Activated CD8-positive, alpha-beta T cell treated with anti-CD3 and anti-CD28 coated beads for 36 hours (primary cell): ENCODE results near the gene FAM3D. TPM values are rescaled to one million over a fixed set of nuclear protein-coding genes. Genes with fewer than 3 reads are reported as not detected.

Experiments
- ATAC-seq: fragments of 200-7000 bp; cut with Tn5 transposase; one replicate; pipeline ENCODE4 v1.10.0; 2021; ENCODE audit warnings: mild to moderate bottlenecking, moderate library complexity
- CTCF ChIA-PET: fragments of 350-600 bp; sonication (Branson Sonifier 250); formaldehyde crosslinking; loops from one replicate; lab custom pipeline; 2021; ENCODE audit warnings: antibody characterized with exemption; lab: Charles Lee
- POLR2A ChIA-PET: fragments of 350-600 bp; sonication (Branson Sonifier 250); formaldehyde crosslinking; loops from one replicate; lab custom pipeline; 2021; ENCODE audit warnings: antibody characterized with exemption; lab: Charles Lee
- DNase-seq: peaks from one replicate; pipeline ENCODE4 v3.0.0-alpha.2; 2020
- H3K27ac Mint-ChIP-seq: one replicate; pipeline ENCODE4 v1.8.0; 2021; ENCODE audit warnings: mild to moderate bottlenecking, mixed read lengths
- H3K27me3 Mint-ChIP-seq: one replicate; pipeline ENCODE4 v1.8.0; 2021; ENCODE audit warnings: mixed read lengths
- H3K36me3 Mint-ChIP-seq: one replicate; pipeline ENCODE4 v1.8.0; 2021; ENCODE audit warnings: low read depth, mixed read lengths
- H3K4me1 Mint-ChIP-seq: one replicate; pipeline ENCODE4 v1.8.0; 2021; ENCODE audit warnings: low read depth, mixed read lengths
- H3K4me3 Mint-ChIP-seq: one replicate; pipeline ENCODE4 v1.8.0; 2021; ENCODE audit warnings: mild to moderate bottlenecking, moderate library complexity, mixed read lengths
- H3K9me3 Mint-ChIP-seq: one replicate; pipeline ENCODE4 v1.8.0; 2021; ENCODE audit warnings: mixed read lengths
- intact Hi-C: fragments of 100-400 bp; cut with micrococcal nuclease; formaldehyde crosslinking; loops from one replicate; pipeline ENCODE4 v1.10.0; 2022
- total RNA-seq, 2 experiments: library from RNA; stranded (reverse); gene quantifications; one replicate each; pipeline ENCODE4 v1.2.3, GENCODE V29; 2021
- TF ChIP-seq, protein P1 (sequence below): fragments of 200-600 bp; IDR thresholded peaks from one replicate; pipeline ENCODE4 v1.8.0; 2022; ENCODE audit warnings: antibody characterized with exemption, mild to moderate bottlenecking

Gene FAM3D
- total RNA-seq, 2 experiments from 2014 or later: not detected

DNA sequence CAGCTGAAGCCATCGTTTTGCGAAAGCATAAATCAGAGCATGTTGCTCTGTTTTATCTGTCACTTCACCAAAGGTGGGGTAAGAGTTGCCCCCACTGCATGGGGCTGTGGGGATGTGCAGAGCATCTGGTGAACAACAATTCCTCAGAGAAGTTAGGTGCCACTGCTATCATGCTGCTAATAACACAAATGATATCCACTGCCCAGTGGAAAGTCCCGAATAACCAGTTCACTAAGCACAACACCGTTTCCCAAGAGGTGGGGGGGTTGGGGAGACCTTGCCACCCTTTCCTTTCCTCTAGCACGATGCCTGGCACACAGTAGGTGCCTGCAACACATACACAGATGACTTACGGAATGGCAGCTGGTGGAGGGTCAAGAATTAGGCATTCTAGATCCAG, 38.6 kb downstream of the FAM3D start:
- ChIA-PET POLR2A (no interaction called here), CTCF (interaction anchor here (1.1 to 9.3 kb wide), 2 partner anchors 52 to 59 kb away, joined by 4 to 161 read pairs; no protein-coding TSS in a partner anchor)
- Mint-ChIP-seq H3K27me3 (peaks cover 4% of the 10 kb centered on the region), H3K36me3 (no peaks in the 10 kb centered on the region), H3K9me3 (no peaks in the 10 kb centered on the region), H3K4me3 (no peak overlapping the region), H3K4me1 (no peaks in the 10 kb centered on the region), H3K27ac (no peak overlapping the region)
- TF ChIP-seq, protein P1, sequence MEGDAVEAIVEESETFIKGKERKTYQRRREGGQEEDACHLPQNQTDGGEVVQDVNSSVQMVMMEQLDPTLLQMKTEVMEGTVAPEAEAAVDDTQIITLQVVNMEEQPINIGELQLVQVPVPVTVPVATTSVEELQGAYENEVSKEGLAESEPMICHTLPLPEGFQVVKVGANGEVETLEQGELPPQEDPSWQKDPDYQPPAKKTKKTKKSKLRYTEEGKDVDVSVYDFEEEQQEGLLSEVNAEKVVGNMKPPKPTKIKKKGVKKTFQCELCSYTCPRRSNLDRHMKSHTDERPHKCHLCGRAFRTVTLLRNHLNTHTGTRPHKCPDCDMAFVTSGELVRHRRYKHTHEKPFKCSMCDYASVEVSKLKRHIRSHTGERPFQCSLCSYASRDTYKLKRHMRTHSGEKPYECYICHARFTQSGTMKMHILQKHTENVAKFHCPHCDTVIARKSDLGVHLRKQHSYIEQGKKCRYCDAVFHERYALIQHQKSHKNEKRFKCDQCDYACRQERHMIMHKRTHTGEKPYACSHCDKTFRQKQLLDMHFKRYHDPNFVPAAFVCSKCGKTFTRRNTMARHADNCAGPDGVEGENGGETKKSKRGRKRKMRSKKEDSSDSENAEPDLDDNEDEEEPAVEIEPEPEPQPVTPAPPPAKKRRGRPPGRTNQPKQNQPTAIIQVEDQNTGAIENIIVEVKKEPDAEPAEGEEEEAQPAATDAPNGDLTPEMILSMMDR: no peak
- no peak for DNase-seq
- intact Hi-C loops: no loop called here
- no peak for ATAC-seq

DNA sequence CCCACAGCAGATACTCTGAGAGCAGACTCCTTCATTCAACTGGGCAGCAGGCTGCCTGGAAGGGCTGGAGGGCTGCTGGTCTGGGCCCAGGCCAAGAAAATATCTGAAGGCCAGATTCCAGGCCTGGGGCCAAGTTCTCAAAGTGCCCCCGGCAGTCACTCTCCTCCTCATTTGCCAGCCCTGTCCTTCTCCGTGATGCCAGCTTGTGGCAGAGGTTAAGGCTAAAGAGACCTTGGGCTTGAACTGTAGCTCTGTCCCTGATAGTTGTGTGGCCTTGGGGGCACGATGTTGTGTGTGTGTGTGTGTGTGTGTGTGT, 39.0 kb downstream of the FAM3D start:
- H3K27ac Mint-ChIP-seq: no peak overlapping the region

DNA sequence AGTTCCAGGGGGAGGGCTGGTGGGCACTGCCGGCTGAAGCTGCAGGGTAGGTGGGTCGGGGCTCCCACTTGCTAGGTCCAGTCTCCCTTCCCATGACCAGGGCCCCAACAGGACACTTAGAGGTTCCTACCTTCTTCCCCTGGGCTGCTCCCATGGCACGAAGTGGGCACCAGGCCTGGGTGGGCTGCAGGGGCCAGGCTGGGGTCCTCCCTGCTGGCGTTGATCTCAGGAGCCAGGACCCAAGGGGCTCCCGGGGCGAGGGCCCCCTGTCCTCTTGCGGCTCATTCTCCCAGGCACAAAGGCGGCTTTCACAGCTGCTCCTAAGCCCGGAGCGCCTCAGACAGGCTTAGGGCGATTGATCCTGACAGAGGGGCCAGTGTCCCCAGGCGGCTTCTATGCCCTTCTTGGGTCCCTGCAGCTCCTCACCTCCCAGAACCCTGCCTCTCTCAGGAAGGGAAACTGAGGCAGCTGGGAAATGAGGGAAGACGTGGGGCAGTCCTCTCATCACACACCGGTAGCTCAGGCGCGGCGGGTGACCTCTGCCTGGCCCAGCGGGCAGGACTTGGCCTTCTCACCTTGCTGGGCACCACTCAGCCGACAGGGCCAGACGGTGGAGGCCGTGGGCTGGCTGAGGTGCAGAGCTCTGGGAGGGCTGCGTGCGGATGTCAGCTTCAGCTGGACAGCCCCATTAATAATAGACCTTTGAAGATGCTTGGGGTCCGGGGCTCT, 39.6 kb downstream of the FAM3D start:
- DNase-seq: no peak
- Mint-ChIP-seq H3K27me3 (peaks cover 4% of the 10 kb centered on the region), H3K4me1 (no peaks in the 10 kb centered on the region), H3K9me3 (no peaks in the 10 kb centered on the region), H3K36me3 (no peaks in the 10 kb centered on the region), H3K27ac (no peak overlapping the region), H3K4me3 (no peak overlapping the region)
- ATAC-seq: no peak
- TF ChIP-seq, protein P1: no peak
- intact Hi-C loops: no loop called here
- POLR2A ChIA-PET: no interaction called here
- CTCF ChIA-PET: interaction anchor here (0.5 to 9.3 kb wide), 3 partner anchors 58 to 487 kb away, joined by 3 to 161 read pairs (median 10); no protein-coding TSS in a partner anchor

More for the DNA sequence above, 39.0 kb downstream of the FAM3D start:
- no peak for ATAC-seq
- Mint-ChIP-seq H3K36me3 (no peaks in the 10 kb centered on the region), H3K9me3 (no peaks in the 10 kb centered on the region), H3K27me3 (peaks cover 4% of the 10 kb centered on the region), H3K4me3 (no peak overlapping the region), H3K4me1 (no peaks in the 10 kb centered on the region)
- ChIA-PET POLR2A (no interaction called here), CTCF (interaction anchor here (0.5 to 9.3 kb wide), 3 partner anchors 52 to 486 kb away, joined by 3 to 161 read pairs (median 4); no protein-coding TSS in a partner anchor)
- no peak for DNase-seq
- intact Hi-C loops: no loop called here
- TF ChIP-seq, protein P1: no peak

DNA sequence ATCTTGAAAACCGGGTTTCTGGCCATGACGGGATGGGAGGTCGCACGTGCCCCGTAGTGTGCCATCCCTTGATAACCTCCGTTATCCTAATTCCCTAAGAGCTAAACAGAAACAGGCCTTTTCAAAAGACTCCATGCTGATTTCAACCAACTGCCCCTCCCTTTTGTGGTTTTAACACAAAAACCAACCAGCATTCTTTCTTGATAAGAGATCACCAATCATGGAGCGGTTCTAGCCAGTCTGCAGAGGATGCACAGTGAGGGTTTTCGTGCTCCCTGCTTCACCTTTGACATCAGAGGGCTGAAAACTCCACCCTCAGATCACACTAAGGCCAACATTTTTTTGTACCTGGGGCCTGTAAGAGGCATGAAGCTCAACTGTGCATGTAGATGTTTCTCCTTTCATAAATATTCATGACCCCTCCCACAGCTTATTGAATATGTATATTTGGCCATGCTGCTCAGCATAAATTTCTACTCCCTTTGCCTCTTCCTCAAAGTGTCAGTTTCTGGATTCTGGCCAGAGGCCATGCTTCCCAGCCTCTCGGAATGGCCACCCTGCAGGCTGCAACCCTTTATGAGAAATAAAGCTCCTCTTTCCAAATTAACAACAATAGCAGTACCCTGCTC, 41.3 kb downstream of the FAM3D start:
- Mint-ChIP-seq H3K4me1 (no peaks in the 10 kb centered on the region), H3K27me3 (no peaks in the 10 kb centered on the region), H3K27ac (no peak overlapping the region), H3K4me3 (no peak overlapping the region), H3K36me3 (no peaks in the 10 kb centered on the region), H3K9me3 (no peaks in the 10 kb centered on the region)
- ChIA-PET CTCF (interaction anchor here (0.9 to 1.6 kb wide), 3 partner anchors 15 to 58 kb away, joined by 3 to 12 read pairs (median 10); no protein-coding TSS in a partner anchor), POLR2A (interaction anchor here (0.6 kb wide), 1 partner anchor 61 kb away, joined by 3 read pairs; no protein-coding TSS in a partner anchor)
- no peak for ATAC-seq
- DNase-seq: no peak
- TF ChIP-seq, protein P1: no peak
- intact Hi-C loops: no loop called here

DNA sequence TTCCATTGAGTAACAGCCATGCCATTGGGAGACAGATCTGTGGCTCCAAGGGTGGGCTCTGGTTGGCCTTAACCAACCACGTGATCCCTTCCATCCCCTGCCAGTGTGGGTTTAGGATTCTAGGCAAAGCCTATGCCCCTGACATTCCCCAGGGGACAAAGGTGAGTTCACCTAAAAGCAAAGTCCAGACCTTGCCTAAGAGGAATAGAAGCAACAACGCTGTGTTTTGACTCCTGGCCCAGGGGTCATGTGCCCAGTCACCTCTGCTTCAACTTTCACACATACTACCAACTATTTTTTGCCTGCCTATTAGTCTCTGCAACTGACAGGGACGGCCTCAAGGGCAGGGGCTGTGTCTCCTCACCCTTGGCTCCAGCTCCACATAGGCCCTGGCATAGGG, 42.0 kb downstream of the FAM3D start:
- Mint-ChIP-seq H3K4me3 (no peak overlapping the region), H3K36me3 (no peaks in the 10 kb centered on the region), H3K9me3 (no peaks in the 10 kb centered on the region), H3K4me1 (no peaks in the 10 kb centered on the region), H3K27ac (no peak overlapping the region), H3K27me3 (no peaks in the 10 kb centered on the region)
- DNase-seq (no peak), ATAC-seq (no peak)
- intact Hi-C loops: no loop called here
- ChIA-PET CTCF (no interaction called here), POLR2A (no interaction called here)
- TF ChIP-seq, protein P1: no peak
